Measurements from ENCODE around the gene LTBP4.

- TF ChIP-seq CTCF (IDR thresholded peaks at IDR 0.05) (no peak), POLR2A (IDR thresholded peaks at IDR 0.05) (no peak)
Measured at GRCh38 chr19:40586611-40587010, 14.6 kb upstream of the LTBP4 start.
